Limb (tissue), 2 donors: ENCODE measurements around the gene PTN.

ENCODE experiments used
- DNase-seq, 2 donors: peaks; one replicate each; pipeline ENCODE4 v3.0.0-alpha.2; 2016; ENCODE audit errors: extremely low spot score in 2 of 2

The PTN gene

DNA sequence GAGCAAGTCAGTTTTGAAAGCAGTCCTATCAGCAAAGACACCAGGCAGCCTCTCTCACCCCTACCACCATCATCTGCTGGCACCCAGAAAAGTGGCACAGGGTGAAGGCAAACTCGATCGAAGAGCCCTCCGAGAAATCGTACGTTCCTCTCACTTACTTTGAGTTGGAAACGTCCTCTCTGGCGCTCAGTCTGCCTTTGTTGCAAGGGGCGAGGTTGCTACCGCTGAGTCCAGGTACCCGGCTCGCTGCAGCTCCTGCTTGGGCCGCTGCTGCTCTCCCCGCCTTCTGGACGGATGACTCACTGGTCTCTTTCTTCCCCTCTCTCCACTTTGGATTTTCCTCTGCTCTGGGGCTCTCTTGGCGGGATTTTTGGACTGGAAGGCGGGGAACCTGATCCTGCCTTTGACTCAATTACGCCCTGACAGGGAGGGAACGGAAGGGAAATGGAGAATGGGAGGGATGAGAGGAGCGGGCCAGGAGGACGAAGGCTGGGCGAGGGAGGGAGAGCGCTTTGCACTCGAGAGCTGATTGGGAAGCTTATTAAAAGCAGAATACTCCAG lies at the start of gene PTN:
TSS of gene PTN (minus strand) at position 453 of the 561 bp plus-strand sequence. CDS start 88,760 bp downstream, outside the sequence.
- peak; percentile 77 to 80 for DNase-seq

DNA sequence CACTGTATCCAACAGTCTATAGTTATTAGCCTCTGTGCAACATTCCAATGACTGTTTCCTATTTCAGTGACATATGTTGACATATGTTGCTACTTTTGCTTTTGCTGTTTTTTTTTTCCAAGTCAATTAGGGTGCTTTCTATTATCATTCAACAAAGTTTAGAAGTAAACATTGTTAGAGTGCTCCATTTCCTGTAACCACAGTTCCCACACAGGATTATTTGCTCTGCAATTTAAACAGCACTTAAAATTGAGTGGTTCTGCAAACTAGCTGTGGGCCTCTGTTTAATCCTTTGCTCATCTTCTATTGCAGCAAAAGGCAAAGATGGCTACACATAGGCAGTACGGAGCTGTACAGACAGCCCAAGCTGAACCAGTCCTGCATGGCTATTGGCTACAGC lies 46.5 kb upstream of the PTN start:
- DNase-seq: no peak

DNA sequence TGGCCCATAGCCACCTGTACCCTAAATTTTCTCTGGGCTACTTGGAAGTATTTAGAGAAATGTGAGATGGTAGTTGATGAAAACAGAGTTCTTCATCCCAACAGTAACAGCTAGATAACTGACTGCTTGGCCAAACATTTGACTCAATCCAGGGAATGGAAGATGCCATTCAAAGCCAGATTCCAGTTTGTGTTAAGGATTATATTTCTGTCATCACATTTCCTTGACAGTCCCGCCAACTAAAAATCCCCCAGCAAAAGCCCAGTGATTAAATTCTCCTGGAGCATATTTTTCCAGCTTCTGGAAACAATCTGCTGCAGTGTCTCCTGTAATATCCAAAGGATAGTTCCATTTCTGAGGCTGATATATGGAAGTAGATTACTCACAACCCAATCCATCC lies 45.4 kb upstream of the PTN start:
- DNase-seq: no peak

- DNase-seq: no peak
Measured at GRCh38 chr7:137386966-137387365, 43.4 kb upstream of the PTN start.

- DNase-seq: no peak
Measured at GRCh38 chr7:137381045-137381444, 37.5 kb upstream of the PTN start.

GRCh38 chr7:137373507-137373906 lies 30.0 kb upstream of the PTN start:
- DNase-seq: no peak

DNA sequence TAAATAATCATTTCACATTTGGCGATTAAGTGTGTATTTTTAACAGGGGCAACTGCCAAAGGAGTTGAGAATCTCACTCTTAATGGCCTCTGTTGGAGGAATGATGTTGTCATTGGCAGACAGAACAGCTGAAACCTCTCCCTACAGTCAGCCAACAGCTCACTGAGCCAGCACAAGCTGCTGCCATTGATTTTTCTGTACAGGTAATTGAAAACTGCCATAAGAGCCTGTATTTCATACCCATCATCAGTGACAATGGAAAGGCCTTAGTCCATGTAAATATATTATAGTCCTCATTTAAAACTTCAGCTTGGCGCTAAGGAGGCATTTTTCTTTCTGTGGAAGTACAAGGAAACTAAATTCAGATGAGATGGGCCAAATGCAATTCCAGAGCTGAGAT lies 28.1 kb upstream of the PTN start:
- peak in 1 of 2 donors; percentile 45 for DNase-seq

GRCh38 chr7:137366995-137367394 lies 23.5 kb upstream of the PTN start:
- DNase-seq: no peak

GRCh38 chr7:137363683-137364082 lies 20.1 kb upstream of the PTN start:
- no peak for DNase-seq

GRCh38 chr7:137360087-137360679 lies 16.6 kb upstream of the PTN start:
- DNase-seq: no peak

DNA sequence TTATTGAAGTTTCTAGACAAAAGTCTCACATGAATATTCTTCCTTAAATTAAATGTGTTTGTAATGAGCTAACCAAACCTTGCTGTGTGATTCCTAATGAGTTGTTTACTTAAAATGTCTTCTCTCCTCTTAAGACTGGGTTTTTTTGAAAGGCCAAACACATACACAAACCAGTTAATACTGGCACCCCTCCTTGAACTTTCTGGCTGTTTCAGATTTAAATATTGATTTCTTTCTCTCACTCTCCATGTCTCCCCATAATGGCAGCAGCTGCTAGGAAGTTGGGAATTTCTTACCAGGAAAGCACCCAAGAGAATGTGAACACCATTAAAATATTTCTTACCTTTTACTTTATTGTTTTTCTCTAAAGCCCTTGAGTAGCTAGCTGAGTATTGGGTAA lies 11.4 kb upstream of the PTN start:
- DNase-seq: no peak

DNA sequence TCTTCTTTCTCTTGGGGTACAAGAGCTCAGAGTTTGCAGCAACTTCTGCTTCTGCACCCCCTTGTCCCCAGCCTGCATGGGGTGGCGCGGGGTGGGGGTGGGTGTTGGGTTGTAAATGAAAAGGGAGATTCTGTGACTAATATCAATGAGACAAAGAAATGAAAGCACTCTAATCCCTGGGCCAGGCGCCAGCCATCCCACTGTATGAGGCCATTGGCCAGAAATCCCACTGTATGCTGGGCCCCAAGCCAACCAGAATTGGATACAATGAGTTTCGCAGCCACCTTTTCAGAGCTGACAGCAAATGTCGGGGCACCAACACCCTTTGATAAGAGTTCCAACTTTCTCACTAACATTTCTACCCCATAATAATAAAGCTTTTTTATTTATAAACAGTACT lies 10.9 kb upstream of the PTN start:
- DNase-seq: peak; percentile 72 to 79

DNA sequence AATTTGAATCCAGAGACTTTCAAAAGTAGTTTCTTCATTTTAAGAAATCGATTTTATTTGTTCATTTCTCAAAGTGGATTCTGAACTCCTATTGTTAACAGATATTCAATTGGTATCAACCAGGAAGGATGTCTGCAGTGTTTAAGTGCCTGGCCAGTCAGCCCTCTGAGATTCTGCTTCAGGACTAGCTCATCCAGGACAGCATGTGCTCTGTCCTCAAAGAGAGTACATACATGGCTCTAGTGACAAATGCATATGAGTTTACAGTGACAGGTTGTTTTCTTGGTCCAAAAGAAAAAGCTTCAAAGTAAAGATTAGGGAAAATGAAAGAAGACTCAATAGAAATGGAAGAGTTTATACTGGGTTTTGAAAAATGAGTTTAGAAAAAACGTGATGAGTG lies 8.4 kb upstream of the PTN start:
- no peak for DNase-seq

DNA sequence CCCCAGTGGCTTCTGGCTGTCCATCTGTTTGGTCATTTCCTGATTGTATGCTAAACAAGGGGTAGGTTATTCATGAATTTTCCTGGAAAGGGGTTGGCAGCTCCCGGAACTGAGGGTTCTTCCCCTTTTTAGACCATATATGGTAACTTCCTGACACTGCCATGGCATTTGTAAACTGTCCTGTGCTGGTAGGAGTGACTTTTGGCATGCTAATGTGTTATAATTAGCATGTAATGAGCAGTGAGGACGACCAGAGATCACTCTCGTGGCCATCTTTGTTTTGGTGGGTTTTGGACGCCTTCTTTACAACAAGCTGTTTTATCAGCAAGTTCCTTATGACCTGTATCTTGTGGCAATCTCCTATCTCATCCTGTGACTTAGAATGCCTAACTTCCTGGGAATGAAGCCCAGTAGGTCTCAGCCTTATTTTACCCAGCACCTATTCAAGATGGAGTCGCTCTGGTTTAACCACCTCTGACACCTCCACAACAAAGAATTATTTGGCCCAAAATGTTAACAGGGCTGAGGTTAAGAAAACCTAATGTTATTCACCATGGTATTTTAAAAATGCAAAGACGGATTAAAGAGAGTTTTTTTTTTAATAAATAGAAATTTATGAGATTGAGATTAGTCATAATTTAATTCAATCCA lies 2.4 kb upstream of the PTN start:
- no peak for DNase-seq

DNA sequence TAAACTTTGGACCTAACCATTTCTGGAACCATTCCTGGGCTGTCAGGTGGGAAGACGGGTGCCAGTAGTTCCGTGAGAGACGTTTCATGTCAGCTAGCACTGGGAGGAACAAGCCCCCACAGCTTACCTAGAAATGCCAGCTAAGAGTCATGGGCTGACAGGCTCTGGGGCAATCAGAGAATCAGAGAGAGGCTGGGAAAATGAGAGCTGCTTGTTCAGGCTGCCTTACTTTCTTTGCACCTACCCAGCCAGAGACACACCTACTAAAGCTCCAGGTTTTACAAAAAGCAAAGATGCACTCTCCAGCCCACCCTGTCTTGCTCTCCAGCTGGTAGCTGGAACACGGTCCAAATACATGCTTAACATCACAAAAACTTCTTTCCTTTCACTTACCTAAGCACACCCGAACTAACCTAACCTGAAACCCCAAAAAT lies 688 bp downstream of the PTN start:
- DNase-seq: peak in 1 of 2 donors; percentile 42

- no peak for DNase-seq
Measured at GRCh38 chr7:137342265-137342664, 1.3 kb downstream of the PTN start.

DNA sequence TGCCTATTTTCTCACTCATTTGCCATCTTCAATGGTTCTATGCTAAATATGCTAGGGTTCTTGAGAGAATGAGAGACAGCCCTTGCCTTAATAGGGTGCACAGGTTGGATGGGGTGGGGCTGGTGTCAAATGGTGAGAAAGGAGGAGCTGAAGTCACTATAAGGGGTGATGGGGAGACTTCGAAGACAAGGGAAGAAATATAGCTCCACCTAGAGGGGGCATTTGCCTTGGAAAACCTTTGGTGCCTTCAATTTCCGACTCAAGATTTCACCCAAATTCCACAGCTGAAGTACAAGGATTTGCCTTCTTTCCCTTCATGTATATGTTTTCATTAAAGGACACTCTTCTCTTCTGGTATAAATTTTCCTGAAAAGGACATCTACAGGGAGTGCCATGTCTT lies 5.6 kb downstream of the PTN start:
- DNase-seq: no peak

GRCh38 chr7:137335814-137336213 lies 7.7 kb downstream of the PTN start:
- no peak for DNase-seq

GRCh38 chr7:137331378-137331777 lies 12.2 kb downstream of the PTN start:
- no peak for DNase-seq

DNA sequence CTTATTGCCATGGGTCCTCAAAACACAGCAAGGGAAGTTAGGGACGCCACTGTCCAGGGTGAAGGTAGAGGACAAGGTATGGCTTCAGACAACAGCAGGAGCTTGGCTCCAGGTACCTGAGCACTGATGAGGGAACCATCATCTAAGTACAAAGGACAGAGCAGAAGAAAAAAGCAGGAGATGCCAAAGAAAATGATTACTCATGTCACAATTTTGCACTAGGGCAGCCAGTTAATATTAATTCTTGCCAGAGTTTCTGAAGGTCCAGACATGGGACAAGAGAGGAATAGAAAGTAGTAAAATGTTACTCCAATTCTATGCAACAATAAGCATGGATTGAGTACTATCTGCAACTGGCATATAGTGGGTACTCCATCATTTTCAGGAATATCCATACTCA lies 14.1 kb downstream of the PTN start:
- DNase-seq: no peak

DNA sequence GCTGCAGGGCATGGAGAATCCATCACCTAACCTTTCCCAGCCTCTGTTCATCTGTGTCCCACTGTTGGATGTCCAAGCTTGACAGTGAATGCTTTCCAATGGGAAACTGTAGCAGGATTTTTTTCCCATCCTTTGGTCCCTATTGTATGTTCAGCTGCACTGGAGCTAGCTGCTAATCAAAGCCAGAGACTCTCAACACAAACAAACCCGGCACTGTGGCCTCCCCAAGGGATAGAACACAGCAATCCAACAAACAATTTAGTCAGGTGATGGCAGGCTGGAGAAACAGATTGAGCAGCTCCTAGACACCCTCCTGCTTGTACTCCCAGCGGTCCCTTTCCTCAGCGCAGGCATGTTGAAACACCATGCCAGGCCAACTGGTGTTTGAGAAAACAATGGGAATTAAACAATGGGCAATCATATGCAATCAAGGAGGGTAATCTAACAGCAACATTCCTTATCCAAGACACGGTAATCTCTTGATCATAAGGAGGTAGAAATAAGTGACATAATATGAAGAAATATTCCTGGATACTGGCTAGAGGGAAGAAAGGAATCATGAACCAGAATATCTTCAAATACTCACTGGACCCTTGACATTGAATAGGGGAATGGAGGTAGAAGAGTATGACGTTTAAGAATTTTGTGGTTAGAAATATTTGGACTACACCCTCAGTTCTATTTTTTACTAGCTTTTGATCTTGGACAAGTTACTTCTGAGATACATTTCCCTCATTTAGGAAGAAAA lies 15.0 kb downstream of the PTN start:
- DNase-seq: no peak

GRCh38 chr7:137325927-137326326 lies 17.6 kb downstream of the PTN start:
- DNase-seq: no peak
